ENCODE measurements around the gene HMCN2.

DNA sequence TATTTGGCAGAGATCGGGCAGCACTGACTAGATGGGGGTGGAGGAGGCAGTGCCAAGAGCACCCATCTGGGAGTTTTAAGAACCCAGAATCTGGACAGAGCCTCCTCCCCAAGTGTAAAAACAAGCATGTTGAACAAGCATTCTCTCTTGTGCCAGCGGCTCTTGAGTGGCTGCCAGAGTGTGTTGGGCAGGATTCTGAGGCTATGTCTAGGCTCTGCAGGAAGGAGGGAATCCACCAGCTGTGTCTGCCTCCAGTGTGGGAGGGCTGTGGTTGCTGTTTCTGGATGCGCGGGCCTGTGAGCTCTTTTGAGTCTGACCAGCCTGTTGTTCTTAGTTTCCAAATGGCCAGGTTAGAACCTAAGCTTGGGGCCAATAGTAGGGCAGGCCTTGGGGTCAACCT, 39.8 kb downstream of the HMCN2 start:
- TF ChIP-seq CTCF (IDR thresholded peaks at IDR 0.05; ENCODE audit: extremely low read depth in 1 of 2, insufficient read depth in 1 of 2, low read depth in 1 of 2, low read length in 2 of 2), result no peak
- no peak for TF ChIP-seq POLR2A (IDR thresholded peaks at IDR 0.05; ENCODE audit: low read depth, low read length)
- no peak for TF ChIP-seq FOS (IDR thresholded peaks at IDR 0.05; ENCODE audit: borderline replicate concordance, insufficient read depth, low read length)
